ENCODE measurements around the gene MYO1E. TPM values are rescaled to one million over a fixed set of nuclear protein-coding genes. Genes with fewer than 3 reads are reported as not detected.

MYO1E gene
- total RNA-seq, 4 donors from 2014 or later = 245 to 380 (median 268) TPM

DNA sequence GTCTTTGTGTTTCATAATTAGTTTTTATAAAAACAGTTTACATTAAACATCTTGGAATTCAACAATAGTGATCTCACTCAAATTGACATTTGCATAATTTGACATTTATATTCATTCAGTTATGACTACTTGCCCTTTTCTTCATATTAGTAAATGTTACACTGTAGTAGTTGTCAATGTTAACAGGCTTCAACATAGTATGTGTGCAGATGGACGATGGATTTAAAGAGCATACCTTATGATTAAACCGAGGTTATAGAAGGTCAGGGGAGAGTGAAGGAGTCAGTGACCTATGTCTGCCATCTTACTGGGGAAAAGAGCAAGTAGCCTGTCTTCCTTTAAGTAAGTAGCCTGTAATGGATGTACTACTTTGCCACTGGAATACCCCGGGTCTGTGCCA is 276.2 kb downstream of the MYO1E start:
- Histone ChIP-seq H3K36me3 (peaks cover 0 to 61% (median 0%) of the 10 kb centered on the region in 3 donors), H3K27ac (no peak overlapping the region), H3K9me3 (no peaks in the 10 kb centered on the region), H3K4me1 (no peaks in the 10 kb centered on the region), H3K4me3 (no peak overlapping the region), H3K27me3 (no peaks in the 10 kb centered on the region)
- TF ChIP-seq POLR2A (IDR thresholded peaks at IDR 0.05) = no peak
- TF ChIP-seq, protein P1, sequence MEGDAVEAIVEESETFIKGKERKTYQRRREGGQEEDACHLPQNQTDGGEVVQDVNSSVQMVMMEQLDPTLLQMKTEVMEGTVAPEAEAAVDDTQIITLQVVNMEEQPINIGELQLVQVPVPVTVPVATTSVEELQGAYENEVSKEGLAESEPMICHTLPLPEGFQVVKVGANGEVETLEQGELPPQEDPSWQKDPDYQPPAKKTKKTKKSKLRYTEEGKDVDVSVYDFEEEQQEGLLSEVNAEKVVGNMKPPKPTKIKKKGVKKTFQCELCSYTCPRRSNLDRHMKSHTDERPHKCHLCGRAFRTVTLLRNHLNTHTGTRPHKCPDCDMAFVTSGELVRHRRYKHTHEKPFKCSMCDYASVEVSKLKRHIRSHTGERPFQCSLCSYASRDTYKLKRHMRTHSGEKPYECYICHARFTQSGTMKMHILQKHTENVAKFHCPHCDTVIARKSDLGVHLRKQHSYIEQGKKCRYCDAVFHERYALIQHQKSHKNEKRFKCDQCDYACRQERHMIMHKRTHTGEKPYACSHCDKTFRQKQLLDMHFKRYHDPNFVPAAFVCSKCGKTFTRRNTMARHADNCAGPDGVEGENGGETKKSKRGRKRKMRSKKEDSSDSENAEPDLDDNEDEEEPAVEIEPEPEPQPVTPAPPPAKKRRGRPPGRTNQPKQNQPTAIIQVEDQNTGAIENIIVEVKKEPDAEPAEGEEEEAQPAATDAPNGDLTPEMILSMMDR (IDR thresholded peaks at IDR 0.05) = no peak
- DNase-seq = no peak

DNA sequence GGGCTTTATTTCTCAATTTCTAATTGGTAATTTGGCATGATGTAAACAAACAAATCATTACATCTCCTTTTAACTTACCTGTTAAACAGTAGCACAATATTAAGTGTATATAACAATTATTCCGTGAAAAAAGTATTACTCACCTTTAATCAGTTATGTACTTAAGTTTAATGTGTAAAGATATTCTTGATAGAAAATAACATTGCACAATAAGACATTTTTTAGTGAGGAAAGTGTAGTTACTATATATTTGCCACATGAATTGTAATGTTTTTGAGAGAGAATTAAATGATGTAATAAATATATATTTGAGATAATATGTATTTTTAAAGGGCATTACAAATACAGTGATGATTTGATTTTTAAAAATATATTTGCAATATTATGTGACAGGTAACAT is 278.6 kb downstream of the MYO1E start:
- H3K4me1 ChIP-seq = no peaks in the 10 kb centered on the region

DNA sequence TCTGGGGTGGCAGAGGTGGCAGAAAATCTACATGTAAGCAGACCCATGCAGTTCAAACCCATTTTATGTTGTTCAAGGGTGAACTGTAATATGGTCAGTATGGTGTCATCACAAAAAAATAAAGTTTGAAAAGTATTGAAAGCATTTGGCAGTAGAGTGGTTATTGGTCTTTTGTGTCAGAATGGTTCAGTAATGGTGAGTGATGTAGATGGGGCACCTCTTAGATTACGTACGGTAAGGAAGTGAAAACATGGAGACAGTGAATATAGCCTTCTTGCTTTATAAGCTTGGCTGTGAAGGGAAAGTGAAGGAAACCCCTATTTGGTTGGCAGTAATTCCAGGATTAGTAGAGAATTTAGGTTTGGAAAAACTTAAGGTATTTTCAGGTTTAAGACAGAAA is 284.9 kb downstream of the MYO1E start:
- no peaks in the 10 kb centered on the region for H3K4me1 ChIP-seq
- H3K27me3 ChIP-seq = no peaks in the 10 kb centered on the region
- no peaks in the 10 kb centered on the region for H3K9me3 ChIP-seq
- no peak overlapping the region for H3K27ac ChIP-seq
- TF ChIP-seq, protein P1 (IDR thresholded peaks at IDR 0.05) = no peak
- no peak for DNase-seq
- H3K4me3 ChIP-seq = no peak overlapping the region
- peaks cover 0 to 63% (median 0%) of the 10 kb centered on the region in 3 donors for H3K36me3 ChIP-seq

More for the DNA sequence above, 278.6 kb downstream of the MYO1E start:
- Histone ChIP-seq H3K27ac (no peak overlapping the region), H3K36me3 (peaks cover 0 to 80% (median 0%) of the 10 kb centered on the region in 3 donors), H3K27me3 (no peaks in the 10 kb centered on the region), H3K4me3 (no peak overlapping the region), H3K9me3 (no peaks in the 10 kb centered on the region)
- no peak for TF ChIP-seq POLR2A (IDR thresholded peaks at IDR 0.05)
- TF ChIP-seq, protein P1 (IDR thresholded peaks at IDR 0.05) = no peak
- DNase-seq = no peak

Small RNAs within 50 kb of the gene (small RNA-seq; reads per million reads assigned to genes)
- 0.35 to 1.0 reads per million in 2 donors for gene MIR2116
- 0 reads per million in 2 donors for gene RF00019
- 0 reads per million in 2 donors for gene RNU4-80P
- gene RNU6-212P = 0 reads per million in 2 donors

Other genes with a start within 250 kb of the MYO1E start
- gene LDHAL6B, start 166.0 kb downstream of the MYO1E start, total RNA-seq = not detected
- gene FAM81A, start 65.3 kb upstream of the MYO1E start, total RNA-seq = 1 to 10 TPM in 1 of 4 donors, under 1 TPM in 2, not detected in 1; 0.53 to 2.0 (median 0.83) TPM
- gene GCNT3, start 238.9 kb upstream of the MYO1E start, total RNA-seq = 100 to 1,000 TPM in 1 of 4 donors, 10 to 100 TPM in 3; 30.5 to 112 (median 77.6) TPM